ENCODE measurements around the gene EFNB2. TPM values are rescaled to one million over a fixed set of nuclear protein-coding genes. Genes with fewer than 3 reads are reported as not detected.

EFNB2 gene
- total and polyA plus RNA-seq, 7 donors, result 5.8 to 10.8 (median 8.8) TPM

DNA sequence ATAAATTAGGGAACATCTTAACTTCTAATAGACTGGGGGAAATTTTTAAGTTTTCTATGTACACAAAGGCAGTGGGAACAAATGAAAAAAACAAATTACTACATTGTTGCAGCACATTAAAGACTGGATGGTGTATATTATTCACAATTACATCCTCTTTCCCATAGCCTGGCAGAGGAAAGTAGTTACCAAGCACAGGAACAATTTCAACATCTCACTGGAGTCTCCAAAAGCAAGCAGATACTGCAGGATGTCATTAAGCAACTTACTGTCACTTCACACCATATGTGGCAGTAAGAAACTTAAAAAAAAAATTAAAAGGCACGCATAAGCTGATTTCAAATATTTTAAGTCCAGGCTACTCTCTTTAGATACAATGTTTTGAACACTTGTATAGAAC lies 6.4 kb upstream of the EFNB2 start:
- ATAC-seq, result no peak
- intact Hi-C loops (cut with DNase I), result no loop called here
- peaks cover 2 to 38% of the 10 kb centered on the region in 2 donors for H3K36me3 ChIP-seq (ENCODE audit: insufficient read depth in 1 of 2, low read depth in 1 of 2)
- WGBS, 3 donors, result 96 to 98% (median 98%) methylated on average over 1 of the region's 1 CpG
- no peak overlapping the region for H3K27ac ChIP-seq
- no peaks in the 10 kb centered on the region for H3K4me1 ChIP-seq
- DNase-seq, result no peak
- H3K27me3 ChIP-seq (ENCODE audit: insufficient read depth in 3 of 3, low read length in 2 of 3), result no peaks in the 10 kb centered on the region
- no peaks in the 10 kb centered on the region for H3K9me3 ChIP-seq
- no peak overlapping the region for H3K4me3 ChIP-seq
- TF ChIP-seq, protein P1, sequence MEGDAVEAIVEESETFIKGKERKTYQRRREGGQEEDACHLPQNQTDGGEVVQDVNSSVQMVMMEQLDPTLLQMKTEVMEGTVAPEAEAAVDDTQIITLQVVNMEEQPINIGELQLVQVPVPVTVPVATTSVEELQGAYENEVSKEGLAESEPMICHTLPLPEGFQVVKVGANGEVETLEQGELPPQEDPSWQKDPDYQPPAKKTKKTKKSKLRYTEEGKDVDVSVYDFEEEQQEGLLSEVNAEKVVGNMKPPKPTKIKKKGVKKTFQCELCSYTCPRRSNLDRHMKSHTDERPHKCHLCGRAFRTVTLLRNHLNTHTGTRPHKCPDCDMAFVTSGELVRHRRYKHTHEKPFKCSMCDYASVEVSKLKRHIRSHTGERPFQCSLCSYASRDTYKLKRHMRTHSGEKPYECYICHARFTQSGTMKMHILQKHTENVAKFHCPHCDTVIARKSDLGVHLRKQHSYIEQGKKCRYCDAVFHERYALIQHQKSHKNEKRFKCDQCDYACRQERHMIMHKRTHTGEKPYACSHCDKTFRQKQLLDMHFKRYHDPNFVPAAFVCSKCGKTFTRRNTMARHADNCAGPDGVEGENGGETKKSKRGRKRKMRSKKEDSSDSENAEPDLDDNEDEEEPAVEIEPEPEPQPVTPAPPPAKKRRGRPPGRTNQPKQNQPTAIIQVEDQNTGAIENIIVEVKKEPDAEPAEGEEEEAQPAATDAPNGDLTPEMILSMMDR (IDR thresholded peaks at IDR 0.05), result no peak

DNA sequence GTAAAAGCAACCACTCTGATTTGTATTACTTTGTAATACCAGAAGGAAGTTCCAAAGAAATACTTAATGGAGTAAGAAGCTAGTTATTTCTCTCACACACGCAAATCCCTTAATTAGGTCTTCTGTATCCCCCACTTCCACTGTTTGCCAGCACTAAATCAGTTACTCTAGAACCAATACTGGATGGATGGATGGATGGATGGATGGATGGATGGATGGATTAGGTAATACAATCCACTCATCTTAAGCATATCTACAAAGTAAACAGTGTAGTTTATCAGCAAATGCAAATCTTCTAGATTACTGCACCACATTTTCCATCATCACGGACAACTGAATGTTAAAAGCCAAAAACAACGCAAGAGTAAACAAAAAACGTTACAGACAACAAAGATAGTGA lies 5.2 kb upstream of the EFNB2 start:
- H3K27ac ChIP-seq, result no peak overlapping the region
- no peak overlapping the region for H3K4me3 ChIP-seq
- H3K4me1 ChIP-seq, result no peaks in the 10 kb centered on the region
- no peak for ATAC-seq
- 88 to 91% (median 89%) methylated on average over 4 of the region's 4 CpGs for WGBS, 3 donors
- DNase-seq, result no peak
- no peaks in the 10 kb centered on the region for H3K27me3 ChIP-seq (ENCODE audit: insufficient read depth in 3 of 3, low read length in 2 of 3)
- TF ChIP-seq, protein P1 (IDR thresholded peaks at IDR 0.05), result no peak
- H3K36me3 ChIP-seq (ENCODE audit: insufficient read depth in 1 of 2, low read depth in 1 of 2), result peaks cover 2 to 38% of the 10 kb centered on the region in 2 donors
- no peaks in the 10 kb centered on the region for H3K9me3 ChIP-seq
- intact Hi-C loops (cut with DNase I), result no loop called here

DNA sequence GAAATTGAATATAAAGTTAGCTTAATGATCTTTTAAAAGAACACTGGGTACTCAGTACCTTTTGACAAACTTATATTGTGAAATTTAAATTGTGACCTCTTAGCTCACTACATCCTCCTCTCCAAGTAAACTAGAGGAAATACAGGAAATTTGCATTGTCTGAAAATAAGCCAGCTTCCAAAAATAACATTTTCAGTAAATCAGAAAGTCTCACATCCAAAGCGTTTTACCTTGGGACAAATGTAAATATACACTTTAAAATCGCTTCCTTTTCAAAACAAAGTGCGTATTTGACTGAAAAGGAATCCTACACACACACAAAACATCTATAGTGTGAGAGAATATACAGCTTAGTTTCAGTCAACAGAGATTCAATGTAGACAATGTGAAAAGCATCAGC lies 2.1 kb upstream of the EFNB2 start:
- TF ChIP-seq, protein P1 (IDR thresholded peaks at IDR 0.05), result no peak
- H3K4me1 ChIP-seq, result no peaks in the 10 kb centered on the region
- ATAC-seq (no peak), DNase-seq (no peak)
- H3K27me3 ChIP-seq (ENCODE audit: insufficient read depth in 3 of 3, low read length in 2 of 3), result no peaks in the 10 kb centered on the region
- intact Hi-C loops (cut with DNase I), result loop anchor here (10.0 kb wide), 2 partner anchors 1133 to 1963 kb away; no protein-coding TSS in a partner anchor
- no peak overlapping the region for H3K4me3 ChIP-seq
- H3K36me3 ChIP-seq (ENCODE audit: insufficient read depth in 1 of 2, low read depth in 1 of 2), result peaks cover 2 to 18% of the 10 kb centered on the region in 2 donors
- H3K27ac ChIP-seq, result no peak overlapping the region
- H3K9me3 ChIP-seq, result no peaks in the 10 kb centered on the region
- 60 to 78% (median 69%) methylated on average over 3 of the region's 3 CpGs for WGBS, 3 donors

DNA sequence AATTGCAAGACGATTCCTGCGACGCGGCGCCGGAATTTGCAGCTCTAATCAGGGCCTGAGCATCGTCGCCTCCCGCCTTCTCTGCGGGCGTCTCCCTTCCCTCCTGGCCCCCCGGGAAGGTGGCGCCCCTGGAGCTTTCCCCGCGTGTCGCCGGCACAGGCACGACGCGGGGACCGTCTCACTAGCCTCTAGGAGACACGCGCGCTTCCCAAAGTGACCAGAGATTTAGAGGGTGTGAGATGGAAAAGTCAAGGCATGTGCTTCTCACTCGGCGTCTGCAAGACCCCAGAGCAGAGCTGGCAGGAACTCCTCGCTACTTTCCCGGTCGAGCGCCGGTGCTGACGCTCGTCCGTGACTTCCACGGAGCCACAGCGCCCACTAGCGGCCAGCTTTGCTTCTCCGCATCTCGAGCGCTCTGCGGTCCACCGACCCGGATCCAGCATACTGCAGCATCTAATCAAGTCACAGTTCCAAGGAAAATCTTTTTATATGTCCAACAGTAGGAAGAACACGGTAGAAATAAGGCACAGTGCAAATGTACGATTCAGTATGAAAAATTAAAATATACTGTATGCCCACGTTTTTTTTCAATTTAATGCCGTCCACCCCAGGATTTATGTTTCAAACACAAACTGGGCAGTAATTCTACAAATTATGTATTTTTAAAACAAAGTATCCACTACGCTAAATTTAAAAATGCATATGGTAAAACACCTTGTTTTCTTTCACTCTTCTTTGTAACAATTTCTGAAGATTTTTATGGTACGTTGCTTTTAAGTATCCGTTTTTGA lies 977 bp upstream of the EFNB2 start:
- no peaks in the 10 kb centered on the region for H3K9me3 ChIP-seq
- peaks cover 2 to 7% of the 10 kb centered on the region in 2 donors for H3K36me3 ChIP-seq (ENCODE audit: insufficient read depth in 1 of 2, low read depth in 1 of 2)
- ATAC-seq (peak; percentile 62 to 79 (median 68)), DNase-seq (peak; percentile 88 to 94)
- H3K4me1 ChIP-seq, result no peaks in the 10 kb centered on the region
- TF ChIP-seq, protein P1 (IDR thresholded peaks at IDR 0.05), result peak; percentile 99
- 5 to 6% (median 5%) methylated on average over 44 to 50 of the region's 50 CpGs for WGBS, 3 donors
- H3K4me3 ChIP-seq, result peak overlapping the region; percentile 75
- no peaks in the 10 kb centered on the region for H3K27me3 ChIP-seq (ENCODE audit: insufficient read depth in 3 of 3, low read length in 2 of 3)
- H3K27ac ChIP-seq, result peak overlapping the region; percentile 78
- intact Hi-C loops (cut with DNase I), result loop anchor here (10.0 kb wide), 2 partner anchors 1132 to 1962 kb away; no protein-coding TSS in a partner anchor

Data from psoas muscle (tissue), 8 donors.